Measurements from ENCODE around the gene DYNC2I2.

Gene DYNC2I2

DNA sequence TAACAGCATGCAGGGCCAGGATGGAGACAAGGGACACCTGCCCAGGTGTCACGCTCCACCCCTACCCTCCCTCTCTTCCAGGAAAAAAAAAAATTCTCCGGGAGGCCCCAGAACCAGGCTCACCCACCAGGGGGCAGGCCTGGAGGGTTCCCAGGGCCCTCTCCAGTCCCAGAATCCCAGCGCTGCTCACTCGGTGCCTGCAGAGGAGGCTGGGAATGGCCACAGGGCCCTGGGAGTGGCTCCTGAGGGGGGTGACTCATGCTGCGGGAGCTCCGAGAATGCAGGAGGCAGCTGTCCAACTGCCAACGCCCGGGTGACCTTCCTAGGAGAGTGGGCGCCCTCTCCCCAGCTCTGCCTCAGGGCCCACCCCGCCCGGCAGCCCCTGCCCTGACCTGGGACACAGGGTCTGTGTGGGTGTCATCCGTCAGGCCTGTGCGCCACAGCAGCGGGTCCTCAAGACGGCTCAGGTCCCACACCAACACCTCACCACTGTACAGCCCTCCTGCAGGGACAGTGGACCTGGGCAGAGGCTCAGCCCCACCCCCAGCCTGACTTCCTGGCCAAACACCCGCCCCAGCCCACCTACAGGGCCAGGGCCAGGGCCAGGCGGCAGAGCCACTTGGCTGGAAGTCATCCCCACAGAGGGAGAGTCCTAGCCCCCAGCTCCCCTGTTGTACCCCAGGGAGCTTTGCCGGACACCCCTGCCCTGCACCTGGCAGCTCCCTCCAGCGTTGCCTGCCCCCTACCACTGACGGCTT lies 21.2 kb downstream of the DYNC2I2 start:
- no peak for DNase-seq

DNA sequence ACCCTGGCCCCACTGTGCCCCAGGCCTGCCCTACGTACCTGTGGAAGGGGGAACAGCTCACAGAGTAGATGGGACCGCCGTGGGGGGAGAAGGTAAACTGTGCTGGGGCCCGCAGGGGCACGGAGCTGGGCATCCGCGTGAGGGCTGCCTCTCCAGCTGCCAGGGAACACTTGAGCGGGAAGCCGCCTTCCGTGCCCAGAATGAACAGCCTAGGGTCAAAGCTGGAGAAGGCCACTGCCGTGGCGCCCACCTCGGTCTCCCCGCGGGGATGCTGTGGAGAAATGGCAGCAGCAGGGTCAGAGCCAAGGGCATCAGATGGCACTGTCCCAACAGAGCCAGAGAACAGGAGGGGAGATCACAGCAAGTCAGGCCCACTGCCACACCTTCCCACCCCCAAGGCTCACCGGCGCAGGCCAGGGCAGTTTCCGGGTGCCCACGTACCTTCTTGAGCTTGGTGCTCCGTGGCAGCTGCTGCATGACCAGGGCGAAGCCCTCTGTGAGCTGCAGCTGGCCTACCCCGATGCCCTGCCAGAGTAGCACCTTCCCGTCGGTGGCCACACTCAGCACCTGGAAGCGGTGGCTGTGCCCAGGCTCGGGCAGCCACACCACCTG lies 21.9 kb downstream of the DYNC2I2 start:
- no peak for DNase-seq

DNA sequence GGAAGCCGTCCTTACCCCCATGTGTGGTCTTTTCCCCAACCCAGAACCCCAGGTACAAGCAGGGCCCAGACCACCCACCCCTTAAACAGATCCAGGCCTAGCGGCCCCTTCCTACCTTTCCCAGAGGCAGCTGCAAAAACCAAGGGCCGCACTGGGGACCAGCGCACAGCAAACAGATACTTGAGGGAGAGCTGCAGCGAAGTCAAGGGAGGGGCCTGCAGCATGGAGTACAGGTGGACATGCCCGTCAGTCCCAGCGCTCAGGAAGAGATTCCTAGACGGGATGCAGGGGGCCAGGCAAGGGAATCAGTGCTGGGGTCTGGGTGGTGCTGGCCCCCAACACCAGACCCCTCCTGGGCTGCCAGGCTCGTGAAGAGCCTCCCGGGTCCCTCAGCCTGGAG lies 22.5 kb downstream of the DYNC2I2 start:
- no peak for DNase-seq

DNA sequence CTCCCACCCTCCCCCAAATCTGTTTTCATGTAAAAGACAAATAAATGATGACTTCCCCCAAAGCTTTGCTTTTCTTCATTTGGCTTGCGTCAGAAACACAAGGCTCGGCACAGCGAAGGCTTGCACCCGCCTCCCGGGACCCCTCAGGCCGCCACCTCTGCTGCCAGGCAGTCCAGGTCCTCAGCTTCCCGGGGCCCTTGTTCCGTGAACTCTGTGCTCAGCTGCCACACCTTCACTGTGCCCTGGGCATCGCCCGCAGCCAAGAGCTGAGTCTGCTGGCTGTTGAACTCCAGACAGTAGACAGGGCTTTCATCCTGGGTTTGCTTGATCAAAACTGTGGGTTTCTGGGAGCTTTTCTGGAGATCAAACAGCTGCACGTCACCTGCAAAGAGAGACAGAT lies 23.0 kb downstream of the DYNC2I2 start:
- DNase-seq, result no peak

DNA sequence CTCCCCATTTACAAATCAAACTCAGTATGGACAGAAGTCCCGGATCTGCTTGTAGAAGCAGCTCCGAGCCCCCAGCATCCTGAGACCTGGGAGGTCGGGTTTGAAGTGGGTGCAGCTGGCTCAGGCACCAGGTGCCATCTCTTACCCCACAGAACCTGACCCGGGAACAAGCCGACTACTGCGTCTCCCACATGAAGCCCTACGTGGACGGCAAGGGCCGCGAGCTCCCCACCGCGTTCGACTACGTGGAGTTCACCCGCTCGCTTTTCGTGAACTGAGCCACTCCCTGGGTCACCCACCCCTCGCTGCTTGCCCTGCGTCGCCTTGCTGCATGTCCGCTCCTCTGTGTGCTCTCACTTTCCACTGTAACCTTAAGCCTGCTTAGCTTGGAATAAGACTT lies 23.6 kb downstream of the DYNC2I2 start:
- DNase-seq, result no peak

DNA sequence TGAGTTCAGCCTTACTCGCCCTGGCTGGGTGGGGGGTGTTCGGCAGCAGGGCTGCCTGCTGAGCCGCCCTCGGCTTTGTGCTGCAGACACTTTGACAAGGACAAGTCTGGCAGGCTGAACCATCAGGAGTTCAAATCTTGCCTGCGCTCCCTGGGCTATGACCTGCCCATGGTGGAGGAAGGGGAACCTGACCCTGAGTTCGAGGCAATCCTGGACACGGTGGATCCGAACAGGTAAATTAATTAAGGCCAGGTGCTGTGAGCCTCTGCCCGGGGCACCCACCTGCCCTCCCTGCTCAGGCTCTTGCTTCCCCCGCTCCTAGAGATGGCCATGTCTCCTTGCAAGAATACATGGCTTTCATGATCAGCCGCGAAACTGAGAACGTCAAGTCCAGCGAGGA lies 24.2 kb downstream of the DYNC2I2 start:
- DNase-seq, result no peak

DNA sequence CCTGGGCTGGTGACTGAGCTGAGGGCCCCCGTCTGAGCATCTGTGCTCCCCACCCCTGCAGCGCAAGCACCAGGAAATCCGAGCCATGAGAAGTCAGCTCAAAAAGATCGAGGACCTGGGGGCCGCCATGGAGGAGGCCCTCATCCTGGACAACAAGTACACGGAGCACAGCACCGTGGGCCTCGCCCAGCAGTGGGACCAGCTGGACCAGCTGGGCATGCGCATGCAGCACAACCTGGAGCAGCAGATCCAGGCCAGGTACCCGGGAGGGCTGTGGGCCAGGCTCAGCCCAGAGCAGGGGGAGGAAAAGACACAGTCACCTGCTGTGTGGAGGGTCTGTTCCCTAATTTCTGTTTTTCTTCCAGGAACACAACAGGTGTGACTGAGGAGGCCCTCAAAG lies 24.6 kb downstream of the DYNC2I2 start:
- no peak for DNase-seq

DNA sequence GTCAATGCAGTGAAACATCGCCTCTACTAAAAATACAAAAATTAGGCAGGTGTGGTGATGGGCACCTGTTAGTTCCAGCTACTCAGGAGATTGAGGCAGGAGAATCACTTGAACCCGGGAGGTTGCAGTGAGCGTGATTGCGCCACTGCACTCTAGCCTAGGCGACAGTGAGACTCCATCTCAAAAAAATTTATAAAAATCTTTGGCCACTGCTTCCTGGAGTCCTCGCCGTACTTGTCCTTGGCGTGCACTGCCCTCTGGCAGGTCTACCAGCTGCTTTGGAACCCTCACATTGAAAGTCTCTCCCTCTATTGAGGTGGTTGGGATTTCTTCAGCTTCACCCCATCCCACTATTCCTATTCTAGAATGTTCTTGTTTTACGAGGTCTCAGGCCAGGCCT lies 25.0 kb downstream of the DYNC2I2 start:
- DNase-seq, result no peak

DNA sequence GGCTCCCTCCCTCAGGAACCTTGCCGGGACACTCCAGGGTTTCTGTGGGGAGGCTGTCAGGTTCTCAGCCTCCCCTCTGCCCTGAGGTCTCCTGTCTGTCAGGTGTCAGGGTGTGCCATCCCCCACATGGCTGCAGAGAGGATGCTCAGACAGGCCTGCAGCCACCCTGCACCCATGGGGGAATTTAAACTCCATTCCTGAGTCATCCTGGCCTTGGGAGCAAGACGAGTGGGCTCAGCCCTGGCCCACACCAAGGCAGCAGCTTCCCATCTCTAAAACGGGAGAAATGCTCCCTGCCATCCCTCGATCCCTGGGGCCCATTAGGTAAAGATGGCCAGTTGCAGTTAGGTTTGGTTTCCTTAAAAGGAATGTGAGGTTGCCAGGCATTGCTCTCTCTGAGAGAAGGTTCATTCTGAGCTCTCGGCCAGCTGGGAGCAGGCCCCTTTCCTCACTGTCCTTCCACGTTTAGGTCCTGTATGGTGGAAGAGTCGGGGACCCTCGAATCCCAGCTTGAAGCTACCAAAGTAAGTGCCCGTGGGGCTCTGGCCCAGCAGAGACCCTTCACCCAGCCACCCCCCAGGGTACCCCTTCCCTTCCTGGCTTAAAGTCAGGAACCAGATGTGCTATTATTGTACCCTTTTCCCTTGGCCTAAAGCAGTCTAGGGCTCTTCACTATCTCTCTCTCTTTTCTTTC lies 26.6 kb downstream of the DYNC2I2 start:
- DNase-seq, result no peak

DNA sequence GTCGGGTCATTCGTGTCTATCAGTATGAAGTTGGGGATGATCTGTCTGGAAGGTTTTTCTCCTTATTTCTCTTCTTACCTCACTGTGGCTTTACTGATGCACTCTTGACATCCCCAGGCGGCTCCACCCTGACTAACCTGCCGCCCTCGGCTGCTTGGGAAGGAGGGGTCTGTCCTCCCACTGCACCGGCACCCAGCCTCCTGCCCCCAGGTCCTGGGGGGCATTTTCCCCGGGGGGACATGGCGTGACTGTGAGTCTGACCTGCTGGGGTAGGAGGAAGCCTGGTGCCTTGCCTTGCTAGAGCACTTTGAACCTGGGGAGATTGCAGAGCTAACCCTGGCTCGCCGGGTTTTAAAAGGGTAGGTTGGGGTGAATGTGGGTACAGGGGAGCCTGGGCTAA lies 27.5 kb downstream of the DYNC2I2 start:
- no peak for DNase-seq

DNA sequence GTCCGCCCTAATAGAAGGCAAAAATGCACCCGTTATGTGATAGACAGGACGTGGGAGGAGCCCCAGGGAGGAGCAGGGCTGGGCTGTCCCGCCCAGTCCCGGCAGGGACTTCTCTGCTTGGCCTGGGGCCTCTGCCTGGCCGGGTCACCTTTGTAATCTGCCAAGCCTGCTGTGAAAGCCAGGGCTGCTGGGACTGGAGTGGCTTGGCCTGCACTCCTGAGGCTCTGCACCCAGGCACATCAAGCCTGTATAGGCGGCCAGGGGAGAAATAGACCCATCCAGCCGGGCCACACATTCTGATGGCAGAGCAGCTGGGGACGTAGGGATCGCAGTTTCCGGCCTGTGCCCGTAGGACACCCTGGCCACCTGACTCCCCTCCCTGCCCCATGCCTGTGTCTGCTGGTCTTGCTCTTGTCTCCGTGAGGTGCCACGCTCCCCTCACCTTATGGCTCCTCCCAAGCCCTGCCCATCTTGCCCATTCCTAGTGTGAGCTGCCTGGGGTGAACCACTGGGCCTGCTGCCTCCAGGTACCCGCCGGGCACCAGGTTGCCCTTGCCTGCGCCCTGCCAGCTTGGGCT lies 28.1 kb downstream of the DYNC2I2 start:
- DNase-seq, result no peak

DNA sequence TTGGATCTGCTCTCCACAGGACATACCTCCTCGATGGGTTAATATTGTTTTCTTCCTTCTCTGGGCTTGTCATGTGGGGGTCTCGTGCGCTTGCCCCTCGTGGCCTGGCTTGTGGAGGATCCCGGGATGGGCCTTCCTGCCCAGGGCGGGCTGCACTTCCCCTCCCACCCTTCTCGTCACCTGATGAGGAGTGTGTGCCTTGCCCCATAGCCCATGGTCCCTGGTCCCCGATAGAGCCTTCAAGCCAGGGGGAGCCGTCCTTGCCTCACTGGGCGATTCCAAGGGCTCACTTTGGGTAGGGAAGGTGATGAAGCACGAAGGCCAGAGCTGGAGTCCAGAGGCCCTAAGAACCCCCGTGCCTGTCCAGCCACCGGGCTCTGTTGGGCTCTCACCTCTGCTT lies 28.7 kb downstream of the DYNC2I2 start:
- no peak for DNase-seq

DNA sequence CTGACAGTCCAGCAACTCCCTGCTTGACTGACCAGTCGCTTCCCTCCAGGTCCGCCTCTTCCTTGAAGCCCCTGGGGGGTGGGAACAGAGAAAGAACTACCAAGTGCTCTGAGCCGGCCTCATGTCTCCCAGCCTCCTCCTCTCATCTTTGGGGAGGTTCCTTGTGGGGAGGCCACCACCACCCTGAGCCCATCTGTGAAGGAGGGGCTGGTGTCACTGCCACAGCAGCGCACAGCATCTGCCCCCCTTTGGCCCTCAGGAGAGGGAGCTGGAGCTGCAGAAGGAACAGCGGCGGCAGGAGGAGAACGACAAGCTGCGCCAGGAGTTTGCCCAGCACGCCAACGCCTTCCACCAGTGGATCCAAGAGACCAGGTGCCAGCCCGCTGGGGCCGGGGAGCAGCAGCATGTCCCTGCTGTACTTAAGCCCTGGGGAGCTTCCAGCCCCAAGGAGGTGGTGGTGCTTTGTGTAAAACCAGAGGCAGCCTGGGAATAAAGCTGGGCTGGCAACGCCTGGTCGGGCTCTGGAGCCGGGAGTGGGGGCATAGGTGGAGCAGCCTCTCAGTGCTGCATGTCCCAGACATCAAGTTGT lies 29.4 kb downstream of the DYNC2I2 start:
- DNase-seq, result no peak

DNA sequence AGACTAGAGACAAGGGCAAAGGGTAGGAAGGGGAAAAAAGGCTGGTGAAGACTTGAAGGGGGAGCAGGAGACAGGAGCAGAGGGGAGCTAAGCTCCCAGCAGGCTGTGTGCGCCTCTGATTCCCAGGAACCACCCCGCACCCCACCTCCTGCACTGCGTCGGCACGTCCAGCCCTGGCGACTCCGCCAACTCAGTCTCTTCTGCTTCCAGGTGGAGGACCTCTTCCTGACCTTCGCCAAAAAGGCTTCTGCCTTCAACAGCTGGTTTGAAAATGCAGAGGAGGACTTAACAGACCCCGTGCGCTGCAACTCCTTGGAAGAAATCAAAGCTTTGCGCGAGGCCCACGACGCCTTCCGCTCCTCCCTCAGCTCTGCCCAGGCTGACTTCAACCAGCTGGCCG lies 30.5 kb downstream of the DYNC2I2 start:
- DNase-seq, result no peak

DNA sequence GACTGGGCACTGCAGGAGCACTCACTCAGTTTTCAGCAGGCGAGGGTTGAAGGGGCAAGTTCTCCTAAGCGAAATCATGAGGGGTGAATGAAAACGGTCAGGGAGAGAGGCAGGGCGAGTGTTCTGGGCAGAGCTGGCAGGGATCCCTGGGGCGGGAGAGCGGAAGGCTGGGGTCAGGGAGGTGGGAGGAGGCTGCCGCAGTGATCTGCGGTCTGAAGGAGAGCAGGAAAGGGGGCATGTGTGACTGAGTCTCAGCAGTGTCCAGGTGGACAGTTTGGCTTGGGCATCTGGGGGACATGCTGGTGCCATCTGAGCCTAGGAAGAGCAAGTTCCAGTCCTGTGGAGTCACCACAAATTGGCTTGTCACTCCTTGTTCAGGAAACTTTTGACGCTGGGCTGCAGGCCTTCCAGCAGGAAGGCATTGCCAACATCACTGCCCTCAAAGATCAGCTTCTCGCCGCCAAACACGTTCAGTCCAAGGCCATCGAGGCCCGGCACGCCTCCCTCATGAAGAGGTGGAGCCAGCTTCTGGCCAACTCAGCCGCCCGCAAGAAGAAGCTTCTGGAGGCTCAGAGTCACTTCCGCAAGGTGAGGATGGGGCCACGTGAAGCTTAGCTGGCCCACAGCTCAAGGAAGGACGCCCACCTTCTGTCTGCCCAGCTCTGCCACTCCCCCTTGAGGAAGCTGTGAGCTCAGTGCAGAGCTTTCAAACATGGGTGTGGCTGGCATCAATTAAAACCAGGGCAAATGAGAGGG lies 31.1 kb downstream of the DYNC2I2 start:
- no peak for DNase-seq

DNA sequence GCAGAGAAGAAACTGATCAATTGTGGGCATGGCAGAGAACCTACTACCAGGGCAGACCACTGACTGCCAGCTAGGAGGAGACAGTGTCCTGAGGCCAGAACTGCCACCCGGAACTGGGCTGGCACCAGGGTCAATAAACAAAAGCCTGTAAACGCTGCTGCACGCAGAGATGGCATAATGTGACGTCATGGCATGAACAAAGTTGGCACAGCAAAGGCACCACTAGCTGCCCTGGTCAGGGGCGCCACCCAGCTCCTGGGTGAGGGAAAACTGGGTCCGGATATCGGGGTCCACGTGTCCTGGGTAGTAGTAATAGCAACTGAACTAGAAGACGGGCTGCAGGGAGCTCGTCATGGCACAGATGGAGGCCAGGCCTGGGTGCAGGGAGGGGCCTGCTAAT lies 32.1 kb downstream of the DYNC2I2 start:
- no peak for DNase-seq

DNA sequence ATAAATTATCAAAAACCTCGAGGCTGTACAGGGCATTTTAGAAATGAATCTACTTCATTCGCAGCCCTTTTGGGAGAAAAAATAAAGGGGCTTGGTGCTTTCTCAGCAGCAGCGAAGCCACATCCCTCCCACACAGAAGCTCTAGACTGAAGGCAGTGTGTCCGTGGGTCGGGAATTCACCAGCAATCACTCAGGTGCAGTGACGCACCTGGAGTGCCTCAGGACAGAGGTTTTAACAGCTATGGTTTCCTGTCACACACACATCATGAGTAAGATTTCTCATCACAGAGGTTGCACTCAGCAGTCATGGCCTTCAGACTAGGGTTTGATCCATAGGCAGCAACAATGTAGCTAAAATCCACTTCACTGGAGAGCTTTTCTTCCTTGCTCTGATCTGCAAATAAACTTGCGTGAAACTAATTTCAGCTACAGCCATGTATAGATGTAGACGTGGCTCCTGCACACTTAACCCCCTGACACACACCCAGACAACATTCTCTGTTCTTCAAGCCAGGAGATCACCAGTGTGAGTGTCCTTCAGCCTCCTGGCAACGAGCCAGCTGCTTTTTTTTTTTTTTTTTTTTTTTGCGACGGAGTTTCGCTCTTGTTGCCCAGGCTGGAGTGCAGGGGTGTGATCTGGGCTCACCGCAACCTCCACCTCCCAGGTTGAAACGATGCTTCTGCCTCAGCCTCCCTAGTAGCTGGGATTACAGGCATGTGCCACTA lies 34.8 kb downstream of the DYNC2I2 start:
- no peak for DNase-seq

DNA sequence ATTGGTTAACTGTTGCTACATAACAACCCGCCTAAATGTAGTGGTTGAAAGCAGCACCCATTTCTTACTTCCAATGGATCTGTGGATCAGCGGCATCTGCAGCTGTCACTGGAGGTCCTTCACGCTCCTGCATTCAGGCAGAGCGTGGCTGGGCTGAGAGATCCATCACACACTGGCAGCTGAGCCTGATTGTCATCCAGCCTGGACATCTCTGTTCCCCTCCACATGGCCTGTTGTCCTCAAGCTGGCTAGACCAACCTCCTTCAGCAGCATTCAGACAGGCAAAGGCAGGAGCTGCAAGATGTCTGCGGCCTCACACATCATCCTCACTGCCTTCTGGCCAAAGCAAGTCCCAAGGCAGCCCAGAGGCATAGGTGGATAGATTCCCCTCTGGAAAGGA lies 36.9 kb downstream of the DYNC2I2 start:
- no peak for DNase-seq

DNA sequence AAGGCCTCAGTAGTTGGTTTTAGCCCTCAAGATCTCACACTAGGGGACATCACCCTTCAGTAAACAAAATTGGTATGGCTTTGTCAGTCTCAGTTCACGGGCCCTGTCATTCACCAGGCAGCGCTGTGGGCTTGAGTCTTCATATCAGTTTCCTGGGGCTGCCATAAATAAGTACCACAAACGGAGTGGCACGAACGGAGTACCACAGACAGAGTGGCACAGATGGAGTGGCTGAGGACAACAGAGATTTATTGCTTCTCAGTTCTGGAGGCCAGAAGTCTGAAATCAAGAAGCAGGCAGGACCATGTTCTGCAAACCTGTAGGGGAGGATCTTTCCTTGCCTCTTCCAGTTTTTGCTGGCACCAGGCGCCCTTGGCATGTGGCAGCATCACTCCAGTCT lies 37.5 kb downstream of the DYNC2I2 start:
- no peak for DNase-seq

DNA sequence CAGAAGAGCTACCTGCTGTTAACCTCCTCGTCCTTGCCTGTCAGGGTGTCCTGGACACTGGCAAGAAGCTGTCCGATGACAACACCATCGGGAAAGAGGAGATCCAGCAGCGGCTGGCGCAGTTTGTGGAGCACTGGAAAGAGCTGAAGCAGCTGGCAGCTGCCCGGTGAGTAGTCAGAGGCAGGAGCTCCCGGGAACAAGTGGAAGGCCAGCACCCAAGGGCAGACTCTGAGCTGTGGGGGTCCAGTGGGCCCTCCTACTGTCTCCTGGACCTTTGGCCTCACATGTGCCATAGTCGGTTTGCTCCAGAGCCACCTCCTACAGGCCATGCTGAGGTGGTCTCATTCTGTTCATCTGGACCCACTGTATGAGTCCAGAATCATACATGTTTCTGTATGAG lies 38.7 kb downstream of the DYNC2I2 start:
- no peak for DNase-seq

DNA sequence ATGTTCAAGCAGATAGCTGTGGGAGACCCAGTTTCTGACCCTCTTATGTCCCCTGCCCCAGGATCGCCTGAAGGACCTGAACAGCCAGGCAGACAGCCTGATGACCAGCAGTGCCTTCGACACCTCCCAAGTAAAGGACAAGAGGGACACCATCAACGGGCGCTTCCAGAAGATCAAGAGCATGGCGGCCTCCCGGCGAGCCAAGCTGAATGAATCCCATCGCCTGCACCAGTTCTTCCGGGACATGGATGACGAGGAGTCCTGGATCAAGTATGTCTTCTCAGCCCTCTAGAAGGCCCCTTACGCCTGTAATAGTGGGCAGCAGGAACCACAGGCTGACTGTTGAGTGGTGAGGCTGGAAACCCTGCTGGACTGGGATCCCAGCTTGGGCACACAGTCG lies 41.1 kb downstream of the DYNC2I2 start:
- no peak for DNase-seq

DNA sequence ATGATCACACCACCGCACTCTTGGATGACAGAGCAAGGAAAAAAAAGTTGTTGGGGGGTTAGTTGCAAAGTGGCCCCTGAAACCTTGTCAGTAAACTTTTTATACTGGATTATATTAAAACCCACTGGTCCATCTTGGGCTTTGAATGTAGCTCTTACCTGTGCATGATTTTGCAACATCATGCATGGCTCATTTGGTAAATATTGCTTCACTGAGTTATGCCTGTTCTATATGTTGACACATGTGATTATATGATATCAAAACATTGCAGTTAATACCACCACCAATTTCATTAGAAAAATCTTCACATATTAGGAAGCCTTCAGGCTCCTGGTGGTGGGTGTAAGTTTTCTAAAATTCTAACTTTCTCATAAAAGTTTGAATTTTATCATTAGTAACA lies 41.9 kb downstream of the DYNC2I2 start:
- no peak for DNase-seq
